Fibroblast of mammary gland (primary cell): ENCODE data around the gene CACNA1B.

Experiments used
- DNase-seq: peaks from one replicate; pipeline ENCODE4 v3.0.0-alpha.2; 2010; ENCODE audit warnings: low read depth
- H3K4me3 ChIP-seq: 2 replicates; pipeline ENCODE4 v1.5.1; 2011; ENCODE audit warnings: low read depth, mild to moderate bottlenecking, low read length, moderate library complexity; ENCODE audit not compliant: control insufficient read depth
- CTCF ChIP-seq: conservative IDR thresholded peaks from 2 replicates; pipeline ENCODE4 v1.5.1; 2011; ENCODE audit warnings: low read depth, low read length, inconsistent platforms; ENCODE audit not compliant: control insufficient read depth, insufficient read depth

CACNA1B gene

GRCh38 chr9:137876269-137876668, 1.3 kb upstream of the CACNA1B start:
- no peak for DNase-seq
- no peak for TF ChIP-seq CTCF

DNA sequence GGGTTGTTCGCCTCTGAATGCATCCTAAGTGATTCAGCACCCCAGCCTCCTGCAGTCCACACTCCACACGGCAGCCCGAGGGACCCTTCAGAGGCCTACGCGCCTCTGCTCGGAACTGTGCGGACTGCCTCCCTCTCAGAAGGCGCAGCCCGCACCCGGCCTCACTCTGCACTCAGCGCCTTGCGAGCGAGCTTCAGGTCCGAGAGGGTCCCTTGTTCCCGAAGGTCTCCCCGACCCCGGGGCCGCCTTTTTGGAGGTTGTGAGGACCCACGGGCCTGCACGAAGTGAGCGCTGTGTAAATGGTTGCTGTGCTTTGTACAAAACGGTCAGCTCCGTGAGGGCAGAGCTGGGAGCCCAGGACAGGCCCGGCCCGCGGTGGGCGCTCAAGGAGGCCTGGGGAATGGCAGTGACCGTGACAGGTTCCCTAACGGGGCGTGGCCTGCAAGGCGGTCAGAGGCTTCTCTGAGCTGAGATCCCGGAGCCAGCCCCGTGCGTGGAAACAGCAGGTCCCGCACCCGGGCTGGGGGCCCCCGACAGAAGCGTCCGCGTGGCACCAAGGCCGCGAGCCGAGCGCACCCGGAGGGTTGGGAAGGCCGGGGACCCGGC, 698 bp upstream of the CACNA1B start:
- DNase-seq = no peak
- no peak for TF ChIP-seq CTCF
- H3K4me3 ChIP-seq = no peak overlapping the region

More at GRCh38 chr9:137876269-137876668, 1.3 kb upstream of the CACNA1B start:
- H3K4me3 ChIP-seq = no peak overlapping the region

GRCh38 chr9:137878146-137878941, 762 bp downstream of the CACNA1B start:
- no peak for TF ChIP-seq CTCF
- no peak overlapping the region for H3K4me3 ChIP-seq
- DNase-seq = peak; percentile 5

DNA sequence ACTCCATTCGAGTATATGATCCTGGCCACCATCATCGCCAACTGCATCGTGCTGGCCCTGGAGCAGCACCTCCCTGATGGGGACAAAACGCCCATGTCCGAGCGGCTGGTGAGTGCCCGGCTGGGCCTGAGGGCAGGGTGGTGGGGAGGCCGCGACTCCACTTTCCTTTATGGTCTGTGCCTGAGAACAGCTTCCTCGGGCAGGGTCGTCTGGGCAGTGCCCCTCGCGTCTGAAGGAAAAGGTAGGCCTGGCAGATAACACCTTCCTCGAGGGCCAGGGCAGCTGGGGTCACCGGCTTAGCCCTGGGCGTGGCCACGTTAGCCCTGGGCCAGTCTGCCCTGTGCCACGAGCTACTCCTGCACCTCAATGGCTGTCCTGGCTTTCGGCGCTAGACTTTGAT, 1.5 kb downstream of the CACNA1B start:
- H3K4me3 ChIP-seq = no peak overlapping the region
- no peak for DNase-seq
- no peak for TF ChIP-seq CTCF

DNA sequence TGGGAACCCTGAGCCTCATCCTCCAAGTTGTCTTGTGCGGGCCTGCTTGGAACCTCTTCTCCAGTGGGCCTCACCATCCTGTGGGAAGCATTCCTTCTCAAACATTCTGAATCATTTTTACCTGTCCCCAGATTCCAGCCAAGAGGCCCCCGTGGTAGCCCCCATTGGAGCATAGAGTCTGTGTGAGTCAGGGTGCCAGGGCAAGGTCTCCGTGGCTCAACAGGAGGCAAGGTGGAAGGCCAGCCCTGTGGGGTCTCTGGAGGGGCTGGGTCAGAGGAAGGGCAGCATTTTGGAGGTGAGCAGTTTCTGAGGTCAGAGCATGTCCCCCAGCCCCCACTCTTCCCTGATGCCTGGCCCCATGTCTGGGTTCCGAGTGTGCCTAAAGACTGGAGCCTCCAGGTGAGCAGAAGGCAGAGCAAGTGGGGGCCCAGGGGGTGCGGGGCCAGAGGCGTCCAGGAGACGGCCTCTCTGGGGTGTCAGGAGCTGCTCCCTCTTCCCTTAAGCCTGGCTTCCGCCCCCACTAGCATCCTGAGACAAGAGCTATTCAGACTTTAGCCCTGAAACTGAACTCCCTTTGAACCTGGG, 2.1 kb downstream of the CACNA1B start:
- no peak for TF ChIP-seq CTCF
- no peak for DNase-seq
- no peak overlapping the region for H3K4me3 ChIP-seq

GRCh38 chr9:137880160-137880975, 2.8 kb downstream of the CACNA1B start:
- H3K4me3 ChIP-seq = no peak overlapping the region
- no peak for TF ChIP-seq CTCF
- DNase-seq = no peak
